ENCODE results near the gene SLC25A20. TPM values are rescaled to one million over a fixed set of nuclear protein-coding genes. Genes with fewer than 3 reads are reported as not detected.

Gene SLC25A20
- polyA plus RNA-seq, 1 donor (not counting 4 experiments of a cell fraction or from before 2014, with no cell fraction given): 22.4 TPM

- dilution Hi-C loops (cut with MboI; ENCODE audit: extremely low pct_ligation_motif_present, low sequenced_read_pairs): no loop called here
- Histone ChIP-seq H3K4me3 (ENCODE audit: control insufficient read depth in 2 of 3, extremely low read depth in 1 of 3, insufficient read depth in 2 of 3, low read depth in 1 of 3, low read length in 3 of 3) (no peak overlapping the region), H3K27me3 (ENCODE audit: control insufficient read depth, extremely low read depth, insufficient read depth, low read length) (no peaks in the 10 kb centered on the region), H3K9me1 (ENCODE audit: control insufficient read depth, extremely low read depth, insufficient read depth, low read length) (peaks cover 2% of the 10 kb centered on the region), H3K79me2 (ENCODE audit: control insufficient read depth, insufficient read depth, low read length) (peaks cover 21% of the 10 kb centered on the region), H4K20me1 (ENCODE audit: control insufficient read depth, extremely low read depth, insufficient read depth, low read length) (peaks cover 2% of the 10 kb centered on the region), H3K9me3 (ENCODE audit: control insufficient read depth, low read depth, low read length) (no peaks in the 10 kb centered on the region), H3K9ac (ENCODE audit: control insufficient read depth, extremely low read depth, insufficient read depth, low read length) (no peak overlapping the region), H2AFZ (ENCODE audit: control insufficient read depth, low read length) (no peak overlapping the region), H3K36me3 (ENCODE audit: control insufficient read depth in 2 of 2, extremely low read depth in 1 of 2, insufficient read depth in 2 of 2, low read length in 2 of 2) (no peaks in the 10 kb centered on the region), H3K4me1 (ENCODE audit: control insufficient read depth, extremely low read depth, insufficient read depth, low read length) (peaks cover 8% of the 10 kb centered on the region), H3K27ac (ENCODE audit: control insufficient read depth, insufficient read depth, low read length) (no peak overlapping the region), H3K4me2 (ENCODE audit: control insufficient read depth, extremely low read depth, insufficient read depth, low read depth, low read length) (no peak overlapping the region)
- DNase-seq (ENCODE audit: low read depth, low spot score): no peak
- TF ChIP-seq EZH2 (IDR thresholded peaks at IDR 0.05; ENCODE audit: low read length): no peak
- TF ChIP-seq, protein P1, sequence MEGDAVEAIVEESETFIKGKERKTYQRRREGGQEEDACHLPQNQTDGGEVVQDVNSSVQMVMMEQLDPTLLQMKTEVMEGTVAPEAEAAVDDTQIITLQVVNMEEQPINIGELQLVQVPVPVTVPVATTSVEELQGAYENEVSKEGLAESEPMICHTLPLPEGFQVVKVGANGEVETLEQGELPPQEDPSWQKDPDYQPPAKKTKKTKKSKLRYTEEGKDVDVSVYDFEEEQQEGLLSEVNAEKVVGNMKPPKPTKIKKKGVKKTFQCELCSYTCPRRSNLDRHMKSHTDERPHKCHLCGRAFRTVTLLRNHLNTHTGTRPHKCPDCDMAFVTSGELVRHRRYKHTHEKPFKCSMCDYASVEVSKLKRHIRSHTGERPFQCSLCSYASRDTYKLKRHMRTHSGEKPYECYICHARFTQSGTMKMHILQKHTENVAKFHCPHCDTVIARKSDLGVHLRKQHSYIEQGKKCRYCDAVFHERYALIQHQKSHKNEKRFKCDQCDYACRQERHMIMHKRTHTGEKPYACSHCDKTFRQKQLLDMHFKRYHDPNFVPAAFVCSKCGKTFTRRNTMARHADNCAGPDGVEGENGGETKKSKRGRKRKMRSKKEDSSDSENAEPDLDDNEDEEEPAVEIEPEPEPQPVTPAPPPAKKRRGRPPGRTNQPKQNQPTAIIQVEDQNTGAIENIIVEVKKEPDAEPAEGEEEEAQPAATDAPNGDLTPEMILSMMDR (optimal IDR thresholded peaks at IDR 0.05 in 1 of 3, IDR thresholded peaks at IDR 0.05 in 1 of 3, conservative IDR thresholded peaks at IDR 0.05 in 1 of 3; ENCODE audit: extremely low read depth in 1 of 3, insufficient read depth in 2 of 3, low read length in 3 of 3): no peak
- peak; percentile 17 for FAIRE-seq
These were observed 53.5 kb downstream of the SLC25A20 start for GRCh38 chr3:48845170-48845569.

DNA sequence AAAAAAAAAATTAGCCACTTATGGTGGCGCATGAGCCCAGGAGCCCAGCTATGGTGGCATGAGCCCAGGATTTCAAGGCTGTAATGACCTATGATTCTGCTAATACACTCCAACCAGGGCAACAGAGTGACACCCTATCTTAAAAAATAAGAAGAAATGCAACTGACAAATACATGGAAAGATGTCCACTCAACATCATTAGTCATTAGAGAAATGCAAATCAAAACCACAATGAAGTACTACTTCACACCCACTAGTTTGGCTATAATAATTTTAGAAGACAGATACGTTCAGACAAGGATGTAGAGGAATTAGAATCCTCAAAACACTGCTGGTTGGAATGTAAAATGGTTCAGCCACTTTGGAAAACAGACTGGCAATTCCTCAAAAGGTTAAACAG is 61.5 kb downstream of the SLC25A20 start:
- FAIRE-seq: no peak

More for the DNA sequence above, 61.5 kb downstream of the SLC25A20 start:
- DNase-seq (ENCODE audit: low read depth, low spot score): no peak
- H3K36me3 ChIP-seq (ENCODE audit: control insufficient read depth in 2 of 2, extremely low read depth in 1 of 2, insufficient read depth in 2 of 2, low read length in 2 of 2): no peaks in the 10 kb centered on the region
- H3K9ac ChIP-seq (ENCODE audit: control insufficient read depth, extremely low read depth, insufficient read depth, low read length): no peak overlapping the region
- H3K4me2 ChIP-seq (ENCODE audit: control insufficient read depth, extremely low read depth, insufficient read depth, low read depth, low read length): no peak overlapping the region
- no peak overlapping the region for H3K4me3 ChIP-seq (ENCODE audit: control insufficient read depth in 2 of 3, extremely low read depth in 1 of 3, insufficient read depth in 2 of 3, low read depth in 1 of 3, low read length in 3 of 3)
- no peak overlapping the region for H3K27ac ChIP-seq (ENCODE audit: control insufficient read depth, insufficient read depth, low read length)
- H3K27me3 ChIP-seq (ENCODE audit: control insufficient read depth, extremely low read depth, insufficient read depth, low read length): no peaks in the 10 kb centered on the region
- no peaks in the 10 kb centered on the region for H4K20me1 ChIP-seq (ENCODE audit: control insufficient read depth, extremely low read depth, insufficient read depth, low read length)
- peaks cover 42% of the 10 kb centered on the region for H3K79me2 ChIP-seq (ENCODE audit: control insufficient read depth, insufficient read depth, low read length)
- H3K4me1 ChIP-seq (ENCODE audit: control insufficient read depth, extremely low read depth, insufficient read depth, low read length): no peaks in the 10 kb centered on the region
- no peaks in the 10 kb centered on the region for H3K9me3 ChIP-seq (ENCODE audit: control insufficient read depth, low read depth, low read length)
- H2AFZ ChIP-seq (ENCODE audit: control insufficient read depth, low read length): no peak overlapping the region
- no peak for TF ChIP-seq EZH2 (IDR thresholded peaks at IDR 0.05; ENCODE audit: low read length)
- dilution Hi-C loops (cut with MboI; ENCODE audit: extremely low pct_ligation_motif_present, low sequenced_read_pairs): no loop called here
- H3K9me1 ChIP-seq (ENCODE audit: control insufficient read depth, extremely low read depth, insufficient read depth, low read length): no peaks in the 10 kb centered on the region
